ENCODE results near the gene G6PC1. TPM values are rescaled to one million over a fixed set of nuclear protein-coding genes. Genes with fewer than 3 reads are reported as not detected.

Gene G6PC1
- total and polyA plus RNA-seq, 2 of the 13 experiments (the other 11 are each of a cell fraction or from before 2014, with no cell fraction given), result 1.7 to 37.9 TPM

- TF ChIP-seq NFAT5 (CRISPR knock-in tag; IDR thresholded peaks at IDR 0.05), result no peak
- TF ChIP-seq PPARG (CRISPR knock-in tag; conservative IDR thresholded peaks at IDR 0.05), result peak; percentile 34; the same call in 1 of the 2 replicates
- TF ChIP-seq ZNF766 (CRISPR knock-in tag; IDR thresholded peaks at IDR 0.05; ENCODE audit: borderline replicate concordance), result no peak
- TF ChIP-seq PBX3 (CRISPR knock-in tag; IDR thresholded peaks at IDR 0.05; ENCODE audit: borderline replicate concordance), result no peak
- TF ChIP-seq HMGXB4 (CRISPR knock-in tag; IDR thresholded peaks at IDR 0.05; ENCODE audit: borderline replicate concordance in 1 of 2, low read depth in 1 of 2), result peak; percentile 42 to 44; a peak in 1 of 4 replicates
- peak; percentile 77; the same call in 1 of the 2 replicates for TF ChIP-seq ZSCAN29 (CRISPR knock-in tag; conservative IDR thresholded peaks at IDR 0.05)
- TF ChIP-seq STAT6 (CRISPR knock-in tag; IDR thresholded peaks at IDR 0.05; ENCODE audit: borderline replicate concordance), result 0 out of 2 replicates have a peak, but pooled peaks have one; percentile 6
- TF ChIP-seq CCAR2 (optimal IDR thresholded peaks at IDR 0.05; ENCODE audit: low read depth, low read length), result no peak
- peak; percentile 71; the same call in 1 of the 2 replicates for TF ChIP-seq THRA (CRISPR knock-in tag; IDR thresholded peaks at IDR 0.05; ENCODE audit: borderline replicate concordance)
Measured at GRCh38 chr17:42855048-42855596, 45.5 kb upstream of the G6PC1 start (continued).

Data from HepG2 (cell line).